Measurements from ENCODE around the gene FAM200C. TPM values are rescaled to one million over a fixed set of nuclear protein-coding genes. Genes with fewer than 3 reads are reported as not detected.

FAM200C gene
- total and polyA plus RNA-seq, 10 donors, result 1.6 to 5.9 (median 2.5) TPM

DNA sequence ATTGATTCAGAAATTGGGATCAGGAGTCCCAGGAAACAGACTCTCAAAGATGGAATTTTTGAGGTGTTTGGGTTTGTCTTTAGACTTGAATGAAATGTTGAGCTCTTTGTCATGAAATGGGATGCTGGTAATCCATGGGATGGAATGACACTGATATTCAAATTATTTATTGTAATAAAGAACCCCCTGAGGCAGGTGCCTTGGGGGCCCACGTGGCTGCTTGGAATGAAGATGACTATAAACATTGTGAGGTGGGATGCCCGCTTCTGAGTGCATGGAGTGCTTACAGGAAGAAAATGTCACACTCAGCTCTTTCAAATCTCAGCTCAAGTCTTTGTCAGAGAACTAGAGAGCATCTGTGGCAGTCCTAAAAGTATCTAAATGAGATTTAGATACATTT lies 19.8 kb downstream of the FAM200C start:
- no peaks in the 10 kb centered on the region for H3K9me3 ChIP-seq
- H3K4me1 ChIP-seq, result no peaks in the 10 kb centered on the region
- no peak for DNase-seq
- TF ChIP-seq CTCF (IDR thresholded peaks at IDR 0.05 in 8 of 11, conservative IDR thresholded peaks at IDR 0.05 in 3 of 11), result no peak
- TF ChIP-seq POLR2A (IDR thresholded peaks at IDR 0.05), result no peak
- no peak for TF ChIP-seq POLR2AphosphoS5 (IDR thresholded peaks at IDR 0.05)
- 75 to 89% (median 81%) methylated on average over 2 of the region's 2 CpGs for WGBS, 5 donors
- H3K27ac ChIP-seq, result no peak overlapping the region
- H3K27me3 ChIP-seq (replicated peaks in 1 of 7), result peaks cover 0 to 23% (median 0%) of the 10 kb centered on the region in 7 donors
- no peaks in the 10 kb centered on the region for H3K36me3 ChIP-seq
- intact Hi-C loops (cut with DNase I; ENCODE audit: low total_unique reads), result no loop called here
- H3K4me3 ChIP-seq, result no peak overlapping the region

DNA sequence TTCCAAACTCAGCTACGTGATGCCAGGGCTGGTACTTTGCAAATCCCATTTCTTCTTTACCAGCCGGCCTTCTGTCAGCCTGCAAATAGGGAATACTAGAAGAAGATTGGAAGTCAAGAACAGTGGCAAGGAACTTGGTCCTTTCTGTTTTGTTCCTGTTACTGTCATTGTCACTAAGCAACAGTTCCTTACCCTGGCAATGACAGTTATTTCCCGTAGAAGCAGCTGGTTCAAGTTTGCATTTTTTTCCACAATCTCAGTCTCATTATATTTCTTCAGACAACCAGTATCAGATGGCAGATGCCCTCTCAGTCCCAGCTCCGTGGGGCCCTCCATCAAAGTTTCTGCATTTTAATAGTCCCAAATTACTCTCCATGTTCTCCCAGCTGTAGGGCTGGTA lies 20.3 kb downstream of the FAM200C start:
- Histone ChIP-seq H3K36me3 (no peaks in the 10 kb centered on the region), H3K27ac (no peak overlapping the region), H3K4me3 (no peak overlapping the region), H3K27me3 (replicated peaks in 1 of 7) (peaks cover 0 to 28% (median 0%) of the 10 kb centered on the region in 7 donors), H3K4me1 (no peaks in the 10 kb centered on the region), H3K9me3 (no peaks in the 10 kb centered on the region)
- TF ChIP-seq CTCF (IDR thresholded peaks at IDR 0.05 in 8 of 11, conservative IDR thresholded peaks at IDR 0.05 in 3 of 11), result no peak
- no peak for TF ChIP-seq POLR2AphosphoS5 (IDR thresholded peaks at IDR 0.05)
- intact Hi-C loops (cut with DNase I; ENCODE audit: low total_unique reads), result no loop called here
- 34 to 40% (median 36%) methylated on average over 4 of the region's 4 CpGs for WGBS, 5 donors
- no peak for DNase-seq

- no peak for DNase-seq
- Histone ChIP-seq H3K4me3 (no peak overlapping the region), H3K4me1 (no peaks in the 10 kb centered on the region), H3K27me3 (replicated peaks in 1 of 7) (peaks cover 0 to 38% (median 0%) of the 10 kb centered on the region in 7 donors), H3K27ac (no peak overlapping the region), H3K36me3 (no peaks in the 10 kb centered on the region), H3K9me3 (no peaks in the 10 kb centered on the region)
- TF ChIP-seq POLR2A (IDR thresholded peaks at IDR 0.05) (no peak), CTCF (IDR thresholded peaks at IDR 0.05 in 8 of 11, conservative IDR thresholded peaks at IDR 0.05 in 3 of 11) (no peak), POLR2AphosphoS5 (IDR thresholded peaks at IDR 0.05) (no peak)
- intact Hi-C loops (cut with DNase I; ENCODE audit: low total_unique reads), result no loop called here
- WGBS, 5 donors, result 59 to 82% (median 74%) methylated on average over 2 of the region's 2 CpGs
Observed at GRCh38 chr5:160378330-160378729, 21.5 kb downstream of the FAM200C start.

DNA sequence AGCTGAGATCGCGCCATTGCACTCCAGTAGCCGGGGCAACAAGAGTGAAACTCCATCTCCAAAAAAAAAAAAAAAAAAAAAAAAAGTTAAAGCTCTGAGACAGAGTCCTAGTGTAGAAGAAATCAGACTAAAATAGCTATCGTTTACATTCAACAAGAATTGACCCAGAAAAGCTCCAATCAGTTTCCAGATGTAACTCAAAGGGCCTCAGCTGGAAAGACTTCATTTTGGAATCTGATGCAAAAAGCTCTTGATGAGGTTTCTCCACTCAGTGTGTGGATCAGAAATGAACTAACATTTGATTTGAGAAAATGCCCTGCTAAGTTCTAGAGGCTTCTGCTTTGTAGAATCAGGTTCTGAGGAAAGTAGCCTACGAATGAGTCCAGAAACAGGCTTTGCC lies 22.2 kb downstream of the FAM200C start:
- Histone ChIP-seq H3K36me3 (no peaks in the 10 kb centered on the region), H3K9me3 (no peaks in the 10 kb centered on the region), H3K4me3 (no peak overlapping the region), H3K27ac (no peak overlapping the region), H3K4me1 (no peaks in the 10 kb centered on the region), H3K27me3 (replicated peaks in 1 of 7) (peaks cover 0 to 45% (median 0%) of the 10 kb centered on the region in 7 donors)
- TF ChIP-seq CTCF (IDR thresholded peaks at IDR 0.05 in 8 of 11, conservative IDR thresholded peaks at IDR 0.05 in 3 of 11), result no peak
- TF ChIP-seq POLR2A (IDR thresholded peaks at IDR 0.05), result no peak
- TF ChIP-seq POLR2AphosphoS5 (IDR thresholded peaks at IDR 0.05), result no peak
- WGBS, 5 donors, result 88 to 96% (median 92%) methylated on average over 5 of the region's 5 CpGs
- intact Hi-C loops (cut with DNase I; ENCODE audit: low total_unique reads), result no loop called here
- no peak for DNase-seq

Data from spleen (tissue), 11 donors.